Jurkat, Clone E6-1 (cell line): ENCODE measurements around the gene KRTAP5-7.
"Not testable (repeated sequence)": the region's sequence is repeated elsewhere in the genome, so short reads cannot be mapped to it uniquely, and the experiment has no call there.

ENCODE experiments used
- DNase-seq: peaks from one replicate; pipeline ENCODE4 v3.0.0-alpha.2; 2011; ENCODE audit warnings: low read depth, low spot score
- H3K4me3 ChIP-seq: 2 replicates; pipeline ENCODE4 v1.5.1; 2011; ENCODE audit warnings: mild to moderate bottlenecking, low read length, control low read depth, moderate library complexity

The KRTAP5-7 gene

GRCh38 chr11:71548716-71549151 is 21.7 kb downstream of the KRTAP5-7 start:
- peak; percentile 36 for DNase-seq
- H3K4me3 ChIP-seq, result no peak overlapping the region

GRCh38 chr11:71551711-71552110 is 24.6 kb downstream of the KRTAP5-7 start:
- no peak for DNase-seq
- H3K4me3 ChIP-seq, result no peak overlapping the region

- H3K4me3 ChIP-seq, result no peak overlapping the region
These were observed 27.9 kb downstream of the KRTAP5-7 start for GRCh38 chr11:71554996-71555395.

GRCh38 chr11:71555508-71555907 is 28.4 kb downstream of the KRTAP5-7 start:
- DNase-seq, result no peak
- H3K4me3 ChIP-seq, result no peak overlapping the region

More at GRCh38 chr11:71554996-71555395, 27.9 kb downstream of the KRTAP5-7 start:
- DNase-seq, result no peak

- DNase-seq, result no peak
- no peak overlapping the region for H3K4me3 ChIP-seq
These were observed 29.0 kb downstream of the KRTAP5-7 start for GRCh38 chr11:71556018-71556417.

- DNase-seq, result no peak
These were observed 30.2 kb downstream of the KRTAP5-7 start for GRCh38 chr11:71557257-71557656.

GRCh38 chr11:71558996-71559395 is 31.9 kb downstream of the KRTAP5-7 start:
- H3K4me3 ChIP-seq, result no peak overlapping the region
- no peak for DNase-seq

More at GRCh38 chr11:71557257-71557656, 30.2 kb downstream of the KRTAP5-7 start:
- no peak overlapping the region for H3K4me3 ChIP-seq

- DNase-seq, result no peak
- H3K4me3 ChIP-seq, result no peak overlapping the region
These were observed 35.1 kb downstream of the KRTAP5-7 start for GRCh38 chr11:71562120-71562519.

GRCh38 chr11:71563406-71563805 is 36.3 kb downstream of the KRTAP5-7 start:
- peak; percentile 20 for DNase-seq
- H3K4me3 ChIP-seq, result no peak overlapping the region

- no peak for DNase-seq
These were observed 37.4 kb downstream of the KRTAP5-7 start for GRCh38 chr11:71564430-71564829.

GRCh38 chr11:71565263-71565662 is 38.2 kb downstream of the KRTAP5-7 start, which contains the start of gene KRTAP5-10:
Gene KRTAP5-10, plus strand, starts transcription at chr11:71565563. Its CDS starts 25 bp downstream, at chr11:71565588.
- no peak within 1 kb of the TSS for H3K4me3 ChIP-seq
- no peak for DNase-seq

More at GRCh38 chr11:71564430-71564829, 37.4 kb downstream of the KRTAP5-7 start:
- no peak overlapping the region for H3K4me3 ChIP-seq

GRCh38 chr11:71566081-71566620 is 39.1 kb downstream of the KRTAP5-7 start:
- no peak for DNase-seq
- H3K4me3 ChIP-seq, result no peak overlapping the region

- not testable (repeated sequence) for H3K4me3 ChIP-seq, DNase-seq
These were observed 39.8 kb downstream of the KRTAP5-7 start for GRCh38 chr11:71566626-71567599.

- DNase-seq, H3K4me3 ChIP-seq: not testable (repeated sequence)
These were observed 40.6 kb downstream of the KRTAP5-7 start for GRCh38 chr11:71567633-71568032.

GRCh38 chr11:71568704-71569349 is 41.8 kb downstream of the KRTAP5-7 start:
- H3K4me3 ChIP-seq, result no peak overlapping the region
- DNase-seq, result no peak

- not testable (repeated sequence) for DNase-seq, H3K4me3 ChIP-seq
These were observed 44.2 kb downstream of the KRTAP5-7 start for GRCh38 chr11:71571101-71571850.

GRCh38 chr11:71572811-71573210 is 45.7 kb downstream of the KRTAP5-7 start:
- DNase-seq, result no peak

GRCh38 chr11:71574418-71574817 is 47.4 kb downstream of the KRTAP5-7 start:
- DNase-seq, result no peak
- no peak overlapping the region for H3K4me3 ChIP-seq

More at GRCh38 chr11:71572811-71573210, 45.7 kb downstream of the KRTAP5-7 start:
- no peak overlapping the region for H3K4me3 ChIP-seq
